ENCODE measurements around the gene MOCS1. TPM values are rescaled to one million over a fixed set of nuclear protein-coding genes. Genes with fewer than 3 reads are reported as not detected.
A peak's percentile ranks its signal among the peaks of the same experiment; 100 is the strongest.
"Not testable (repeated sequence)": the region's sequence is repeated elsewhere in the genome, so short reads cannot be mapped to it uniquely, and the experiment has no call there.

MOCS1 gene
- polyA plus RNA-seq (ENCODE audit: insufficient read length in 12 of 12) = 1 to 10 TPM in 11 of 12 donors, not detected in 1; 3.6 to 8.3 (median 5.4) TPM
- long read RNA-seq, donor 1, partial matches to known transcripts = 0 of 1 reads
- long read RNA-seq, donor 1, other reads (novel, unspliced or antisense) = 0 of 1 reads
- long read RNA-seq, donor 2, partial matches to known transcripts = 6 of 7 reads
- long read RNA-seq, donor 2, other reads (novel, unspliced or antisense) = 0 of 7 reads
- long read RNA-seq, donor 3 = 0 reads
- long read RNA-seq, donor 4, partial matches to known transcripts = 0 of 1 reads
- long read RNA-seq, donor 4, other reads (novel, unspliced or antisense) = 0 of 1 reads
- long read RNA-seq, donor 5, partial matches to known transcripts = 0 of 1 reads
- long read RNA-seq, donor 5, other reads (novel, unspliced or antisense) = 0 of 1 reads
- long read RNA-seq, donor 6 = 0 reads
- long read RNA-seq, donor 7 = 0 reads
- long read RNA-seq, donor 8, partial matches to known transcripts = 0 of 3 reads
- long read RNA-seq, donor 8, other reads (novel, unspliced or antisense) = 0 of 3 reads
- long read RNA-seq, donor 9, partial matches to known transcripts = 0 of 1 reads
- long read RNA-seq, donor 9, other reads (novel, unspliced or antisense) = 0 of 1 reads
- long read RNA-seq, donor 10, partial matches to known transcripts = 5 of 5 reads
- long read RNA-seq, donor 10, other reads (novel, unspliced or antisense) = 0 of 5 reads
- long read RNA-seq, donor 11, partial matches to known transcripts = 5 of 8 reads
- long read RNA-seq, donor 11, other reads (novel, unspliced or antisense) = 0 of 8 reads

- peak; percentile 55 for DNase-seq
Measured at GRCh38 chr6:39934131-39934757, at the start of gene MOCS1. Gene MOCS1, minus strand, starts transcription at chr6:39934462. Its CDS starts 45 bp downstream, at chr6:39934417.

- DNase-seq = no peak
Measured at GRCh38 chr6:39984051-39984450, 49.8 kb upstream of the MOCS1 start.

GRCh38 chr6:39983193-39983592 lies 48.9 kb upstream of the MOCS1 start:
- no peak for DNase-seq

- DNase-seq = no peak
Measured at GRCh38 chr6:39982720-39983119, 48.5 kb upstream of the MOCS1 start.

GRCh38 chr6:39980839-39981580 lies 46.7 kb upstream of the MOCS1 start:
- peak; percentile 47 for DNase-seq

- DNase-seq = no peak
Measured at GRCh38 chr6:39979461-39980328, 45.4 kb upstream of the MOCS1 start.

- DNase-seq = no peak
Measured at GRCh38 chr6:39978240-39978639, 44.0 kb upstream of the MOCS1 start.

- DNase-seq = no peak
Measured at GRCh38 chr6:39973661-39974060, 39.4 kb upstream of the MOCS1 start.

GRCh38 chr6:39972717-39973116 lies 38.5 kb upstream of the MOCS1 start:
- DNase-seq = not testable (repeated sequence)

GRCh38 chr6:39971131-39971530 lies 36.9 kb upstream of the MOCS1 start:
- DNase-seq = not testable (repeated sequence)

- DNase-seq = no peak
Measured at GRCh38 chr6:39965751-39966150, 31.5 kb upstream of the MOCS1 start.

- DNase-seq = no peak
Measured at GRCh38 chr6:39964530-39964929, 30.3 kb upstream of the MOCS1 start.

GRCh38 chr6:39964094-39964493 lies 29.8 kb upstream of the MOCS1 start:
- no peak for DNase-seq

GRCh38 chr6:39962831-39963230 lies 28.6 kb upstream of the MOCS1 start:
- DNase-seq = no peak

- no peak for DNase-seq
Measured at GRCh38 chr6:39961178-39961577, 26.9 kb upstream of the MOCS1 start.

GRCh38 chr6:39958947-39959346 lies 24.7 kb upstream of the MOCS1 start:
- no peak for DNase-seq

GRCh38 chr6:39956936-39957335 lies 22.7 kb upstream of the MOCS1 start:
- no peak for DNase-seq

GRCh38 chr6:39953076-39953618 lies 18.9 kb upstream of the MOCS1 start:
- no peak for DNase-seq

- no peak for DNase-seq
Measured at GRCh38 chr6:39952167-39952566, 17.9 kb upstream of the MOCS1 start.

- DNase-seq = no peak
Measured at GRCh38 chr6:39951716-39952115, 17.5 kb upstream of the MOCS1 start.
